Activated naive CD4-positive, alpha-beta T cell (primary cell): ENCODE measurements around the gene OR2T27.
"Not testable (repeated sequence)": the region's sequence is repeated elsewhere in the genome, so short reads cannot be mapped to it uniquely, and the experiment has no call there.

Experiments used
- DNase-seq, 4 experiments: peaks; one replicate each; lab custom pipeline; 2025; lab: John Stamatoyannopoulos, UW

OR2T27 gene

GRCh38 chr1:248640906-248641305, 14.4 kb downstream of the OR2T27 start:
- DNase-seq = not testable (repeated sequence)

GRCh38 chr1:248639652-248640051, 15.7 kb downstream of the OR2T27 start:
- not testable (repeated sequence) for DNase-seq

- DNase-seq = not testable (repeated sequence)
Observed at GRCh38 chr1:248636612-248637011, 18.7 kb downstream of the OR2T27 start.

GRCh38 chr1:248634991-248635390, 20.3 kb downstream of the OR2T27 start, which contains the start of gene OR2T11:
OR2T11 (minus strand) TSS chr1:248635091; CDS start chr1:248627128, 7,963 bp downstream.
- not testable (repeated sequence) for DNase-seq

- DNase-seq = no peak
Observed at GRCh38 chr1:248631354-248632008, 23.8 kb downstream of the OR2T27 start.

- no peak for DNase-seq
Observed at GRCh38 chr1:248630551-248630950, 24.8 kb downstream of the OR2T27 start.

GRCh38 chr1:248627971-248628844, 27.1 kb downstream of the OR2T27 start:
- no peak for DNase-seq

- DNase-seq = no peak
Observed at GRCh38 chr1:248625971-248626370, 29.4 kb downstream of the OR2T27 start.

- no peak for DNase-seq
Observed at GRCh38 chr1:248625166-248625565, 30.2 kb downstream of the OR2T27 start.

GRCh38 chr1:248622570-248623001, 32.7 kb downstream of the OR2T27 start:
- no peak for DNase-seq

- no peak for DNase-seq
Observed at GRCh38 chr1:248621770-248622169, 33.6 kb downstream of the OR2T27 start.

GRCh38 chr1:248618878-248619277, 36.5 kb downstream of the OR2T27 start:
- peak in 3 of 4 experiments; percentile 5 to 39 (median 11) for DNase-seq

- DNase-seq = no peak
Observed at GRCh38 chr1:248618119-248618518, 37.2 kb downstream of the OR2T27 start.

GRCh38 chr1:248613742-248614141, 41.6 kb downstream of the OR2T27 start:
- no peak for DNase-seq

- no peak for DNase-seq
Observed at GRCh38 chr1:248611883-248612414, 43.4 kb downstream of the OR2T27 start.

- no peak for DNase-seq
Observed at GRCh38 chr1:248610301-248610700, 45.0 kb downstream of the OR2T27 start.
